IMR-90 (cell line): Measurements from ENCODE around the gene HBD. TPM values are rescaled to one million over a fixed set of nuclear protein-coding genes. Genes with fewer than 3 reads are reported as not detected.
A peak's percentile ranks its signal among the peaks of the same experiment; 100 is the strongest.

Source experiments
- ATAC-seq: fragments of 200-7000 bp; cut with Tn5 transposase; 2 replicates; pipeline ENCODE4 v1.9.1; 2020; ENCODE audit warnings: low read depth, mild to moderate bottlenecking, moderate library complexity
- BruUV-seq: library from RNA; stranded (reverse); fragments of 400-500 nt; replicated peaks from 2 replicates; lab custom pipeline; 2021; lab: Mats Ljungman, UMichigan
- CTCF ChIA-PET: fragments of 300-600 bp; formaldehyde crosslinking; extraction: SDS; loops from one replicate; lab custom pipeline; 2021; ENCODE audit warnings: antibody characterized with exemption; lab: Yijun Ruan, JAX
- POLR2A ChIA-PET: fragments of 300-600 bp; sonication (Branson Sonifier 250); formaldehyde crosslinking; loops from one replicate; lab custom pipeline; 2022; ENCODE audit warnings: antibody characterized with exemption; ENCODE audit not compliant: unreplicated experiment; lab: Charles Lee
- DNase-seq: peaks from one replicate; pipeline ENCODE4 v3.0.0; 2013
- H2AFZ ChIP-seq: replicated peaks from 2 replicates; pipeline ENCODE3; 2013; ENCODE audit warnings: low read length, mild to moderate bottlenecking; ENCODE audit not compliant: poor library complexity
- H2AK5ac ChIP-seq: 2 replicates; pipeline ENCODE4 v1.6.1; 2013; ENCODE audit warnings: low read depth, low read length, inconsistent platforms
- H2AK9ac ChIP-seq: replicated peaks from 2 replicates; pipeline ENCODE3; 2013; ENCODE audit warnings: mild to moderate bottlenecking, low read depth, low read length, moderate library complexity; ENCODE audit not compliant: poor library complexity
- H2BK120ac ChIP-seq: 2 replicates; pipeline ENCODE4 v1.6.1; 2013; ENCODE audit warnings: low read depth, low read length, inconsistent platforms
- H2BK15ac ChIP-seq: 3 replicates; pipeline ENCODE4 v1.6.1; 2013; ENCODE audit warnings: low read depth, low read length, inconsistent platforms
- H2BK20ac ChIP-seq: 2 replicates; pipeline ENCODE4 v1.6.1; 2013; ENCODE audit warnings: low read depth, mild to moderate bottlenecking, inconsistent platforms, low read length, moderate library complexity
- H2BK5ac ChIP-seq: 2 replicates; pipeline ENCODE4 v1.6.1; 2013; ENCODE audit warnings: mild to moderate bottlenecking, low read depth, low read length, inconsistent platforms; ENCODE audit not compliant: poor library complexity, severe bottlenecking
- H3K14ac ChIP-seq: replicated peaks from 2 replicates; pipeline ENCODE4 v1.6.1; 2013; ENCODE audit warnings: low read depth, low read length, inconsistent platforms
- H3K18ac ChIP-seq: 2 replicates; pipeline ENCODE4 v1.6.1; 2013; ENCODE audit warnings: low read depth, low read length, control low read depth
- H3K23ac ChIP-seq: 2 replicates; pipeline ENCODE4 v1.6.1; 2013; ENCODE audit warnings: low read depth, low read length, inconsistent platforms
- H3K27ac ChIP-seq: 2 replicates; pipeline ENCODE4 v1.5.1; 2013; ENCODE audit warnings: mild to moderate bottlenecking, control low read depth, low read length; ENCODE audit not compliant: insufficient read depth
- H3K27me3 ChIP-seq: 2 replicates; pipeline ENCODE4 v1.6.1; 2013; ENCODE audit warnings: low read length; ENCODE audit not compliant: control insufficient read depth, insufficient read depth
- H3K36me3 ChIP-seq: 2 replicates; pipeline ENCODE4 v1.6.1; 2013; ENCODE audit warnings: low read length, mixed read lengths; ENCODE audit not compliant: control insufficient read depth, insufficient read depth
- H3K4ac ChIP-seq: 2 replicates; pipeline ENCODE4 v1.6.1; 2013; ENCODE audit warnings: low read depth, low read length, inconsistent platforms
- H3K4me1 ChIP-seq: 2 replicates; pipeline ENCODE4 v1.6.1; 2013; ENCODE audit warnings: low read length, mixed read lengths; ENCODE audit not compliant: control insufficient read depth, insufficient read depth
- H3K4me2 ChIP-seq: 2 replicates; pipeline ENCODE4 v1.6.1; 2013; ENCODE audit warnings: low read depth, mild to moderate bottlenecking, control low read depth, low read length, moderate library complexity
- H3K4me3 ChIP-seq: 2 replicates; pipeline ENCODE4 v1.5.1; 2013; ENCODE audit warnings: low read depth, mild to moderate bottlenecking, control low read depth, low read length, moderate library complexity; ENCODE audit not compliant: insufficient read depth
- H3K56ac ChIP-seq: 2 replicates; pipeline ENCODE4 v1.6.1; 2013; ENCODE audit warnings: low read length, inconsistent platforms; ENCODE audit not compliant: insufficient read depth; ENCODE audit errors: extremely low read depth
- H3K79me1 ChIP-seq, 2 experiments: 2 replicates each; pipeline ENCODE4 v1.6.1; 2013; ENCODE audit warnings: low read length in 2 of 2, inconsistent platforms in 1 of 2, low read depth in 1 of 2
- H3K9ac ChIP-seq: 2 replicates; pipeline ENCODE4 v1.6.1; 2013; ENCODE audit warnings: low read depth, low read length, control low read depth
- H3K9me1 ChIP-seq: 2 replicates; pipeline ENCODE4 v1.6.1; 2013; ENCODE audit warnings: low read length, inconsistent platforms; ENCODE audit not compliant: insufficient read depth
- H3K9me3 ChIP-seq: 2 replicates; pipeline ENCODE4 v1.6.1; 2013; ENCODE audit warnings: low read length; ENCODE audit not compliant: control insufficient read depth, insufficient read depth
- H4K20me1 ChIP-seq: 2 replicates; pipeline ENCODE4 v1.6.1; 2013; ENCODE audit warnings: low read length, inconsistent platforms; ENCODE audit not compliant: insufficient read depth
- H4K5ac ChIP-seq: 2 replicates; pipeline ENCODE4 v1.6.1; 2013; ENCODE audit warnings: mild to moderate bottlenecking, low read depth, low read length, control low read depth
- H4K8ac ChIP-seq, 2 experiments: 2 replicates each; pipeline ENCODE4 v1.6.1; 2013; ENCODE audit warnings: low read depth in 2 of 2, low read length in 2 of 2, control low read depth in 1 of 2, inconsistent platforms in 1 of 2
- H4K91ac ChIP-seq: 2 replicates; pipeline ENCODE4 v1.6.1; 2013; ENCODE audit warnings: low read depth, low read length, inconsistent platforms; ENCODE audit not compliant: insufficient read depth
- CHD1 ChIP-seq: IDR thresholded peaks from 2 replicates; pipeline ENCODE4 v1.6.1; 2012; ENCODE audit warnings: low read depth, low read length, improper control_type of control experiment
- MAZ ChIP-seq: IDR thresholded peaks from 2 replicates; pipeline ENCODE4 v1.6.1; 2012; ENCODE audit warnings: low read depth, mild to moderate bottlenecking, low read length, improper control_type of control experiment, moderate library complexity, borderline replicate concordance
- POLR2A ChIP-seq: IDR thresholded peaks from 2 replicates; pipeline ENCODE4 v1.6.1; 2012; ENCODE audit warnings: mild to moderate bottlenecking, low read depth, low read length
- RAD21 ChIP-seq: IDR thresholded peaks from 2 replicates; pipeline ENCODE4 v1.6.1; 2012; ENCODE audit warnings: low read length, improper control_type of control experiment
- RCOR1 ChIP-seq: IDR thresholded peaks from 2 replicates; pipeline ENCODE4 v1.6.1; 2012; ENCODE audit warnings: mild to moderate bottlenecking, low read length, improper control_type of control experiment; ENCODE audit not compliant: insufficient replicate concordance
- WGBS, 2 experiments: methylation state at CpG; one replicate each; pipeline versions ENCODE4 v1.1.5 to v1.1.7; 2013; ENCODE audit warnings: missing lambda C conversion rate in 2 of 2; ENCODE audit not compliant: insufficient read length in 1 of 2; ENCODE audit errors: extremely low coverage in 2 of 2; 5-methylcytosine and 5-hydroxymethylcytosine counted together
- dilution Hi-C: fragments of 300-500 bp; cut with HindIII; formaldehyde crosslinking; loops from one replicate; pipeline ENCODE4 v1.14.3; 2018; ENCODE audit warnings: low sequenced_read_pairs; ENCODE audit not compliant: unreplicated experiment
- in situ Hi-C: fragments of 300-500 bp; cut with MboI; formaldehyde crosslinking; loops from 3 replicates; pipeline ENCODE4 v1.14.3; 2019; ENCODE audit warnings: low sequenced_read_pairs, inconsistent platforms, mixed read lengths
- intact Hi-C: fragments of 100-400 bp; cut with micrococcal nuclease; formaldehyde crosslinking; loops from 2 replicates; pipeline ENCODE4 v1.10.0; 2022
- polyA plus RNA-seq, 3 experiments: library from polyadenylated mRNA; depleted of rRNA; stranded (reverse); fragments of >200 nt; gene quantifications; 2 replicates each; pipeline ENCODE4 v1.2.3, GENCODE V29; 2012; ENCODE audit warnings: low replicate concordance in 1 of 3
- total RNA-seq: library from RNA; depleted of rRNA; stranded (reverse); fragments of >200 nt; gene quantifications from 2 replicates; pipeline ENCODE4 v1.2.3, GENCODE V29; 2012
- TF ChIP-seq, protein P1 (sequence below): conservative IDR thresholded peaks from 2 replicates; pipeline ENCODE4 v1.5.1; 2012; ENCODE audit warnings: mild to moderate bottlenecking, low read depth, low read length, improper control_type of control experiment

HBD gene
- total and polyA plus RNA-seq, 2 of the 4 experiments (the other 2 are of a cell fraction) = 6.3 to 12.0 TPM

DNA sequence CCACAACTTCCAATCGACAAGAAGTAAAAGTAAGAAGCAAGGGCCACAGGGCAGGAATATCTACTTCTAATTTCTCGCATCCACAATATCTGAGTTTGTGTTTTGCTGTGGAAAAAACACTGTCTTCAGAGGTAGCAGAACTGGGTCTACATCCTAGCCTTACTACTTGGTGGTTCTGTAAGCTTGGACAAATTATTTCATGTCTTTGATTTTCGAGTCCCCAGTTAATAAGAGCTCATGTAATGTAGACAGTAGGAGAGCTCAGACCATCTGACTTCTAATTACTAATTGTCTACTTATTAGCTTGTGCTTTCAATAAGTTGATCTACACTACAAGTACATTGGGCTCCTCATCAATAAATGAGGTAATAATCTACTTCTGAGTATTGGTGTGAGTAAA is 48.8 kb upstream of the HBD start:
- WGBS, 2 experiments = no CpG with 5 or more reads among the region's 3 CpGs
- peak overlapping the region; percentile 91 for H2BK20ac ChIP-seq
- in situ Hi-C loops (loop anchor here (10.0 kb wide), 1 partner anchor 82 kb away; no protein-coding TSS in a partner anchor), dilution Hi-C loops (no loop called here), intact Hi-C loops (no loop called here)
- DNase-seq (no peak), ATAC-seq (no peak)
- peak overlapping the region; percentile 81; the same call in 1 of the 2 replicates for H2AK5ac ChIP-seq
- H4K8ac ChIP-seq = peak overlapping the region; percentile 56; a peak in 3 of 4 replicates
- TF ChIP-seq CHD1 (no peak), POLR2A (no peak), RCOR1 (no peak), MAZ (no peak), RAD21 (no peak)
- TF ChIP-seq, protein P1, sequence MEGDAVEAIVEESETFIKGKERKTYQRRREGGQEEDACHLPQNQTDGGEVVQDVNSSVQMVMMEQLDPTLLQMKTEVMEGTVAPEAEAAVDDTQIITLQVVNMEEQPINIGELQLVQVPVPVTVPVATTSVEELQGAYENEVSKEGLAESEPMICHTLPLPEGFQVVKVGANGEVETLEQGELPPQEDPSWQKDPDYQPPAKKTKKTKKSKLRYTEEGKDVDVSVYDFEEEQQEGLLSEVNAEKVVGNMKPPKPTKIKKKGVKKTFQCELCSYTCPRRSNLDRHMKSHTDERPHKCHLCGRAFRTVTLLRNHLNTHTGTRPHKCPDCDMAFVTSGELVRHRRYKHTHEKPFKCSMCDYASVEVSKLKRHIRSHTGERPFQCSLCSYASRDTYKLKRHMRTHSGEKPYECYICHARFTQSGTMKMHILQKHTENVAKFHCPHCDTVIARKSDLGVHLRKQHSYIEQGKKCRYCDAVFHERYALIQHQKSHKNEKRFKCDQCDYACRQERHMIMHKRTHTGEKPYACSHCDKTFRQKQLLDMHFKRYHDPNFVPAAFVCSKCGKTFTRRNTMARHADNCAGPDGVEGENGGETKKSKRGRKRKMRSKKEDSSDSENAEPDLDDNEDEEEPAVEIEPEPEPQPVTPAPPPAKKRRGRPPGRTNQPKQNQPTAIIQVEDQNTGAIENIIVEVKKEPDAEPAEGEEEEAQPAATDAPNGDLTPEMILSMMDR = no peak
- H3K4ac ChIP-seq = peak overlapping the region; percentile 83
- H4K20me1 ChIP-seq = no peaks in the 10 kb centered on the region
- H3K23ac ChIP-seq = 0 out of 2 replicates have a peak overlapping the region, but pooled peaks have one; percentile 17
- peak overlapping the region; percentile 75; the same call in 1 of the 3 replicates for H2BK15ac ChIP-seq
- no peak overlapping the region for H3K56ac ChIP-seq
- peak overlapping the region; percentile 34 for H2BK5ac ChIP-seq
- BruUV-seq = no TSS peak
- no peaks in the 10 kb centered on the region for H3K79me1 ChIP-seq
- H3K4me1 ChIP-seq = peaks cover 17% of the 10 kb centered on the region
- H2AFZ ChIP-seq = no peak overlapping the region
- H3K14ac ChIP-seq = peak overlapping the region; percentile 68; the same call in 1 of the 2 replicates
- H4K5ac ChIP-seq = peak overlapping the region; percentile 98
- H3K9me3 ChIP-seq = no peaks in the 10 kb centered on the region
- no peak overlapping the region for H3K4me3 ChIP-seq
- H3K18ac ChIP-seq = peak overlapping the region; percentile 65; the same call in 1 of the 2 replicates
- H2BK120ac ChIP-seq = peak overlapping the region; percentile 91
- H3K36me3 ChIP-seq = no peaks in the 10 kb centered on the region
- no peak overlapping the region for H3K9ac ChIP-seq
- POLR2A ChIA-PET = no interaction called here
- H2AK9ac ChIP-seq = no peak overlapping the region
- H3K27me3 ChIP-seq = no peaks in the 10 kb centered on the region
- CTCF ChIA-PET = interaction anchor here (0.6 kb wide), 1 partner anchor 68 kb away, joined by 3 read pairs; no protein-coding TSS in a partner anchor
- H3K27ac ChIP-seq = no peak overlapping the region
- H4K91ac ChIP-seq = peak overlapping the region; percentile 92
- no peak overlapping the region for H3K4me2 ChIP-seq
- peaks cover 7% of the 10 kb centered on the region; the same call in 1 of the 2 replicates for H3K9me1 ChIP-seq
